Measurements from ENCODE around the gene BLVRB. TPM values are rescaled to one million over a fixed set of nuclear protein-coding genes. Genes with fewer than 3 reads are reported as not detected.

Gene BLVRB
- polyA plus RNA-seq, 1 donor (not counting 4 experiments of a cell fraction or from before 2014, with no cell fraction given): 52.5 TPM

DNA sequence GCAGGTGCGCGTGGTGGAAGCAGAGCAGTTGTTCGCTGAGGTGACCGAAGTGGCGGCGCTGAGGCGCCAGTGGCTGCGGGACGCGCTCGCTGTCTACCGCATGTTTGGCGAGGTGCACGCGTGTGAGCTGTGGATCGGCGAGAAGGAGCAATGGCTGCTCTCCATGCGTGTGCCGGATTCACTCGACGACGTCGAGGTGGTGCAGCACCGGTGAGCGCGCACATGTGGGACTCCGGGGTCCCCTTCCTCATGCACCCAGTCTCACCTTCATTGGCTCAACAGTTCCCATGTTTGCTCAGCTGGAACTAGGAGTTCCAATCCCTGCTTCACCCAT, 47.8 kb upstream of the BLVRB start:
- no peak overlapping the region for H3K27ac ChIP-seq (ENCODE audit: control insufficient read depth, insufficient read depth, low read length)
- no peaks in the 10 kb centered on the region for H3K4me1 ChIP-seq (ENCODE audit: control insufficient read depth, extremely low read depth, insufficient read depth, low read length)
- H3K9ac ChIP-seq (ENCODE audit: control insufficient read depth, extremely low read depth, insufficient read depth, low read length): no peak overlapping the region
- H2AFZ ChIP-seq (ENCODE audit: control insufficient read depth, low read length): no peak overlapping the region
- H3K27me3 ChIP-seq (ENCODE audit: control insufficient read depth, extremely low read depth, insufficient read depth, low read length): peaks cover 43% of the 10 kb centered on the region
- TF ChIP-seq EZH2 (IDR thresholded peaks at IDR 0.05; ENCODE audit: low read length) (peak; percentile 31), CTCF (optimal IDR thresholded peaks at IDR 0.05 in 1 of 3, IDR thresholded peaks at IDR 0.05 in 1 of 3, conservative IDR thresholded peaks at IDR 0.05 in 1 of 3; ENCODE audit: extremely low read depth in 1 of 3, insufficient read depth in 2 of 3, low read length in 3 of 3) (no peak)
- FAIRE-seq (no peak), DNase-seq (ENCODE audit: low read depth, low spot score) (no peak)
- H4K20me1 ChIP-seq (ENCODE audit: control insufficient read depth, extremely low read depth, insufficient read depth, low read length): no peaks in the 10 kb centered on the region
- H3K9me1 ChIP-seq (ENCODE audit: control insufficient read depth, extremely low read depth, insufficient read depth, low read length): no peaks in the 10 kb centered on the region
- dilution Hi-C loops (cut with MboI; ENCODE audit: extremely low pct_ligation_motif_present, low sequenced_read_pairs): no loop called here
- no peaks in the 10 kb centered on the region for H3K36me3 ChIP-seq (ENCODE audit: control insufficient read depth in 2 of 2, extremely low read depth in 1 of 2, insufficient read depth in 2 of 2, low read length in 2 of 2)
- H3K4me2 ChIP-seq (ENCODE audit: control insufficient read depth, extremely low read depth, insufficient read depth, low read depth, low read length): no peak overlapping the region
- H3K79me2 ChIP-seq (ENCODE audit: control insufficient read depth, insufficient read depth, low read length): no peaks in the 10 kb centered on the region
- H3K4me3 ChIP-seq (ENCODE audit: control insufficient read depth in 2 of 3, extremely low read depth in 1 of 3, insufficient read depth in 2 of 3, low read depth in 1 of 3, low read length in 3 of 3): no peak overlapping the region
- no peaks in the 10 kb centered on the region for H3K9me3 ChIP-seq (ENCODE audit: control insufficient read depth, low read depth, low read length)

DNA sequence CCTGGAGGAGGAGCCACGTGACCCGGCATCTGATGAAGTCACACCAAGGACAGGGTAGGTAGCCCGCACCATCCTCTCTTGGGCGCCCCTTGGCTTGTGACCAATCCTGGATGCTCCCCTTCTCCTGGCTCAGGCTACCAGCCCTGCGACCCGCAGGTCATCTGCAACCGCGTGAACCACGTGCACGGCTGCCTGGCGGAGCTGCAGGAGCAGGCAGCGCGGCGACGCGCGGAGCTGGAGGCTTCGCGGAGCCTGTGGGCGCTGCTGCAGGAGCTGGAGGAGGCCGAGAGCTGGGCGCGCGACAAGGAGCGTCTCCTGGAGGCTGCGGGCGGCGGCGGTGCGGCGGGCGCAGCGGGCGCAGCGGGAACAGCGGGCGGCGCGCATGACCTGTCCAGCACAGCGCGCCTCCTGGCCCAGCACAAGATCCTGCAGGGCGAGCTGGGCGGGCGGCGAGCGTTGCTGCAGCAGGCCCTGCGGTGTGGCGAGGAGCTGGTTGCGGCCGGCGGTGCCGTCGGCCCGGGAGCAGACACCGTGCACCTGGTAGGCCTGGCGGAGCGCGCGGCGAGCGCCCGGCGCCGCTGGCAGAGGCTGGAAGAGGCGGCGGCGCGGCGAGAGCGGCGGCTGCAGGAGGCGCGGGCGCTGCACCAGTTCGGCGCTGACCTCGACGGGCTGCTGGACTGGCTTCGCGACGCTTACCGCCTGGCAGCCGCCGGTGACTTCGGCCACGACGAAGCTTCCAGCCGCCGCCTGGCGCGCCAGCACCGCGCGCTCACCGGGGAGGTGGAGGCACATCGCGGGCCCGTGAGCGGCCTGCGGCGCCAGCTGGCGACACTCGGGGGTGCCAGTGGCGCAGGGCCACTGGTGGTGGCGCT, 47.2 kb upstream of the BLVRB start:
- H3K4me3 ChIP-seq (ENCODE audit: control insufficient read depth in 2 of 3, extremely low read depth in 1 of 3, insufficient read depth in 2 of 3, low read depth in 1 of 3, low read length in 3 of 3): no peak overlapping the region
- no peaks in the 10 kb centered on the region for H4K20me1 ChIP-seq (ENCODE audit: control insufficient read depth, extremely low read depth, insufficient read depth, low read length)
- H2AFZ ChIP-seq (ENCODE audit: control insufficient read depth, low read length): no peak overlapping the region
- no peak for DNase-seq (ENCODE audit: low read depth, low spot score)
- H3K27me3 ChIP-seq (ENCODE audit: control insufficient read depth, extremely low read depth, insufficient read depth, low read length): peaks cover 43% of the 10 kb centered on the region
- peak overlapping the region; percentile 14 for H3K4me2 ChIP-seq (ENCODE audit: control insufficient read depth, extremely low read depth, insufficient read depth, low read depth, low read length)
- TF ChIP-seq EZH2 (IDR thresholded peaks at IDR 0.05; ENCODE audit: low read length): no peak
- no peak for TF ChIP-seq CTCF (optimal IDR thresholded peaks at IDR 0.05 in 1 of 3, IDR thresholded peaks at IDR 0.05 in 1 of 3, conservative IDR thresholded peaks at IDR 0.05 in 1 of 3; ENCODE audit: extremely low read depth in 1 of 3, insufficient read depth in 2 of 3, low read length in 3 of 3)
- H3K9me3 ChIP-seq (ENCODE audit: control insufficient read depth, low read depth, low read length): no peaks in the 10 kb centered on the region
- H3K9me1 ChIP-seq (ENCODE audit: control insufficient read depth, extremely low read depth, insufficient read depth, low read length): no peaks in the 10 kb centered on the region
- FAIRE-seq: no peak
- H3K9ac ChIP-seq (ENCODE audit: control insufficient read depth, extremely low read depth, insufficient read depth, low read length): no peak overlapping the region
- no peak overlapping the region for H3K27ac ChIP-seq (ENCODE audit: control insufficient read depth, insufficient read depth, low read length)
- no peaks in the 10 kb centered on the region for H3K79me2 ChIP-seq (ENCODE audit: control insufficient read depth, insufficient read depth, low read length)
- H3K4me1 ChIP-seq (ENCODE audit: control insufficient read depth, extremely low read depth, insufficient read depth, low read length): no peaks in the 10 kb centered on the region
- no peaks in the 10 kb centered on the region for H3K36me3 ChIP-seq (ENCODE audit: control insufficient read depth in 2 of 2, extremely low read depth in 1 of 2, insufficient read depth in 2 of 2, low read length in 2 of 2)
- dilution Hi-C loops (cut with MboI; ENCODE audit: extremely low pct_ligation_motif_present, low sequenced_read_pairs): no loop called here
